T47D (cell line): Measurements from ENCODE around the gene PARVB.
A peak's percentile ranks its signal among the peaks of the same experiment; 100 is the strongest.

Experiments used
- DNase-seq, 2 experiments: peaks; one replicate each; pipeline versions ENCODE4 v3.0.0 to v3.0.0-alpha.2; 2011 to 2012; ENCODE audit warnings: low read depth in 1 of 2, low spot score in 1 of 2
- JUND ChIP-seq: IDR thresholded peaks from 2 replicates; pipeline ENCODE4 v1.6.1; 2012; ENCODE audit warnings: low read depth
- in situ Hi-C: cut with HindIII; loops from 2 replicates; pipeline ENCODE4 v1.10.0; 2016; ENCODE audit warnings: low sequenced_read_pairs, low pct_unique_long_range_greater_than_20kb

Gene PARVB

GRCh38 chr22:44170470-44170869 lies 146.4 kb downstream of the PARVB start:
- in situ Hi-C loops, result no loop called here
- TF ChIP-seq JUND, result no peak

GRCh38 chr22:44171561-44171960 lies 147.5 kb downstream of the PARVB start:
- TF ChIP-seq JUND, result no peak
- in situ Hi-C loops, result no loop called here
- no peak for DNase-seq

More at GRCh38 chr22:44170470-44170869, 146.4 kb downstream of the PARVB start:
- DNase-seq, result no peak

GRCh38 chr22:44172370-44173108 lies 148.4 kb downstream of the PARVB start:
- no peak for TF ChIP-seq JUND
- no peak for DNase-seq
- in situ Hi-C loops, result no loop called here

GRCh38 chr22:44173154-44173553 lies 149.1 kb downstream of the PARVB start:
- in situ Hi-C loops, result no loop called here
- no peak for DNase-seq
- TF ChIP-seq JUND, result no peak

- in situ Hi-C loops, result no loop called here
- no peak for TF ChIP-seq JUND
- DNase-seq, result no peak
Observed at GRCh38 chr22:44175676-44176075, 151.6 kb downstream of the PARVB start.

- no peak for TF ChIP-seq JUND
- DNase-seq, result no peak
- in situ Hi-C loops, result no loop called here
Observed at GRCh38 chr22:44179196-44179988, 155.3 kb downstream of the PARVB start.

- in situ Hi-C loops, result no loop called here
- no peak for DNase-seq
- no peak for TF ChIP-seq JUND
Observed at GRCh38 chr22:44179989-44180705, 156.0 kb downstream of the PARVB start.

GRCh38 chr22:44180706-44181032 lies 156.6 kb downstream of the PARVB start, which contains the start of gene PARVG:
TSS of gene PARVG (plus strand) at chr22:44180925. CDS start at chr22:44183330, 2,405 bp downstream.
- peak; percentile 27 to 39 for DNase-seq
- TF ChIP-seq JUND, result no peak
- in situ Hi-C loops, result no loop called here

- no peak for TF ChIP-seq JUND
- in situ Hi-C loops, result no loop called here
- DNase-seq, result no peak
Observed at GRCh38 chr22:44181033-44181911, 157.2 kb downstream of the PARVB start.

GRCh38 chr22:44181912-44182587 lies 157.9 kb downstream of the PARVB start:
- DNase-seq, result no peak
- TF ChIP-seq JUND, result no peak
- in situ Hi-C loops, result no loop called here

- in situ Hi-C loops, result no loop called here
- TF ChIP-seq JUND, result no peak
- DNase-seq, result no peak
Observed at GRCh38 chr22:44182588-44183286, 158.6 kb downstream of the PARVB start.
